ENCODE data around the gene COL6A2. TPM values are rescaled to one million over a fixed set of nuclear protein-coding genes. Genes with fewer than 3 reads are reported as not detected.
A peak's percentile ranks its signal among the peaks of the same experiment; 100 is the strongest.

COL6A2 gene
- polyA plus RNA-seq, 1 of the 3 experiments (the other 2 are of a cell fraction) = 108 TPM

GRCh38 chr21:46108827-46109312 lies 11.0 kb downstream of the COL6A2 start (continued):
- no peak for TF ChIP-seq MAX (IDR thresholded peaks at IDR 0.05; ENCODE audit: low read depth)

GRCh38 chr21:46109313-46110221 lies 11.7 kb downstream of the COL6A2 start:
- peaks cover 12% of the 10 kb centered on the region for H4K20me1 ChIP-seq (ENCODE audit: insufficient read depth)
- peaks cover 17 to 26% of the 10 kb centered on the region in 2 experiments for H3K36me3 ChIP-seq (replicated peaks in 1 of 2; ENCODE audit: control insufficient read depth in 1 of 2, insufficient read depth in 2 of 2, low read length in 1 of 2)
- peak overlapping the region in 1 of 2 experiments; percentile 64; a peak in 1 of 4 replicates for H3K27ac ChIP-seq (ENCODE audit: low read depth in 2 of 2, low read length in 1 of 2)
- H2AFZ ChIP-seq (ENCODE audit: low read depth) = no peak overlapping the region
- no peak overlapping the region for H3K4me2 ChIP-seq
- no peak for TF ChIP-seq FOXJ3 (CRISPR knock-in tag; IDR thresholded peaks at IDR 0.05)
- no peak for TF ChIP-seq MEF2A (IDR thresholded peaks at IDR 0.05; ENCODE audit: borderline replicate concordance, low read depth)
- TF ChIP-seq NFIC (IDR thresholded peaks at IDR 0.05; ENCODE audit: borderline replicate concordance) = no peak
- TF ChIP-seq RCOR1 (IDR thresholded peaks at IDR 0.05; ENCODE audit: low read length) = no peak
- no peak for TF ChIP-seq RXRA (IDR thresholded peaks at IDR 0.05; ENCODE audit: borderline replicate concordance, low read depth)
- TF ChIP-seq CHD2 (IDR thresholded peaks at IDR 0.05; ENCODE audit: low read length, partially characterized antibody) = no peak
- TF ChIP-seq USF2 (IDR thresholded peaks at IDR 0.05; ENCODE audit: borderline replicate concordance, low read depth, low read length) = no peak
- TF ChIP-seq CTCF (IDR thresholded peaks at IDR 0.05) = no peak
- TF ChIP-seq TEAD4 (IDR thresholded peaks at IDR 0.05; ENCODE audit: borderline replicate concordance, insufficient read depth) = no peak
- TF ChIP-seq ZBTB33 (IDR thresholded peaks at IDR 0.05; ENCODE audit: borderline replicate concordance, low read depth) = no peak
- no peak for TF ChIP-seq EZH2phosphoT487 (IDR thresholded peaks at IDR 0.05; ENCODE audit: borderline replicate concordance, low read depth)
- no peaks in the 10 kb centered on the region for H3K9me2 ChIP-seq
- no peak overlapping the region for H3K4me3 ChIP-seq (ENCODE audit: low read depth in 2 of 2, low read length in 1 of 2)
- H3K4me1 ChIP-seq (ENCODE audit: control insufficient read depth in 1 of 2, insufficient read depth in 2 of 2, low read depth in 1 of 2, low read length in 1 of 2) = peaks cover 0 to 27% of the 10 kb centered on the region in 2 experiments; a peak in 1 of 4 replicates
- no peaks in the 10 kb centered on the region for H3F3A ChIP-seq (replicated peaks; ENCODE audit: insufficient read depth)
- H3K9me3 ChIP-seq = no peaks in the 10 kb centered on the region
- CTCF ChIA-PET = interaction anchor here (0.6 to 1.6 kb wide), 5 partner anchors 12 to 138 kb away, joined by 3 to 6 read pairs (median 3); no protein-coding TSS in a partner anchor
- H3K79me2 ChIP-seq (ENCODE audit: insufficient read depth) = peaks cover 55% of the 10 kb centered on the region
- no peak overlapping the region for H3K9ac ChIP-seq
- POLR2A ChIA-PET = interaction anchor here (1.1 kb wide), 1 partner anchor 24 kb away, joined by 3 read pairs; no protein-coding TSS in a partner anchor
- 86% methylated on average over 10 of the region's 19 CpGs for WGBS (ENCODE audit: low lambda C conversion rate)
- no peaks in the 10 kb centered on the region for H3K27me3 ChIP-seq (ENCODE audit: insufficient read depth)
- peak; percentile 39 for DNase-seq

All from SK-N-SH (cell line).